GM18861 (cell line): Measurements from ENCODE around the gene F2R.
A peak's percentile ranks its signal among the peaks of the same experiment; 100 is the strongest.

ENCODE experiments used
- ATAC-seq: cut with Tn5 transposase; IDR thresholded peaks from one replicate; pipeline ENCODE4 v1.9.1; 2021; ENCODE audit not compliant: unreplicated experiment

Gene F2R

DNA sequence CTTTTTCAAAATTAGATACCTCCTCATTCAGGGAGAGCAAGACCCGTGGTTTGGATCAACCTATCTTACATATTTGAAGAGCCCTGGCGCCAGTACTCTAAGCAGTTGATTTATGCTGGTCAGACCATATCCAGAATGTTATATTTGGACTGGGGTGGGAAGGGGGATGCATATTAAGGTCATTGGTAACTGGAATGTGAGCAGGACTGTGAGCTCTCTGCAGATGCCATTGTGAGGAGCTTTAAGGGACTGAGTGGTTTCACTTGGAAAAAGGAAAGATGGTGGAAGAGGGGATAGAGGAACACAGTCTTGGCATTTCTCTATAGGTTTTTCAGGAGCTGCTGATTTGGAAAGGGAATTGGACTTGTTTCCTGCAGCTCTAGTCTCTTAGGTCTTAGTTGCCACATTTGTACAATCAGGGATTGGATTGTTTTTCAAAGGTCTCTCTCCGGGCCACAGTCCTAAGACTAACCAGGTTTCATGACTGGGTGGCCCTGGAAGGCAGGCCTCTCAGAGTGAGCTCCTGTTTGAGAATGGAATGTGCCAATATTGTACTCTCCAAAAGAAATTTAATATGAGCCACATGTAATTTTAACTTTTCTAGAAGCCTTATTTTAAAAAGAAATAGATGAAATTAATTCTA lies 25.8 kb upstream of the F2R start:
- ATAC-seq: no peak

DNA sequence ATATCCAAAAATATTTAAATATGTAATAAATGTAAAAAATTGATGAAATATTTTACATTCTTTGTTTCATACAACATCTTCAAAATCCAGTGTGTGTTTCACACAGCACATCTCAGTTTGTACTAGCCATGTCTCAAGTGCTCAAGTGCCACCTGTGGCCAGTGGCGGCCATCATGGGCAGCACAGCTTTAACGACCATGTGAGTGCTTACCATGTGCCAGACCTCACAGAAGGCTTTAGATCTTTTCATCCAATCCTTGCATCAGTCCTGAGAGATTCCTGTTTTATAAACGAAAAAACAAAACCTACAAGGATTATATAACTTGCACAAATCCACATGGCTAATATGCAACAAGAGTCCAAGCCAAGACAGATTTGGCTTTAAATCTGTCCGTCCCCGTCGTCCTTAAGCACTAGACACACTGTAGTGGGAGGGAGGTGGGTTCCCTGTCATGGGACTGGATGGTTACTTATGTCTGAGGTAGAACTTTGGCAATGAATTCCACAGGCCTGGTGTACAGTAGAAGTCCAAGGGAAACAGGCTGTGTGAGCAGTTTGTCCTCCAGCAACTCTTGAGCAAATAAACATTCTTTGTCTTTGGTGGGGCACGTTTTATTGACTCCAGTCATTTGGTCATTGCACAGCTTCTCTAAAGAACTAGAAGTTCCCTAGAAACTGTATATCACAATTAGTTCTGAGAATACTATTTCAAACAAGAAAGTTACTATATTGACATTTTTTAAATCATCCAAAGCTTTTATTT lies 25.0 kb upstream of the F2R start:
- ATAC-seq: no peak

DNA sequence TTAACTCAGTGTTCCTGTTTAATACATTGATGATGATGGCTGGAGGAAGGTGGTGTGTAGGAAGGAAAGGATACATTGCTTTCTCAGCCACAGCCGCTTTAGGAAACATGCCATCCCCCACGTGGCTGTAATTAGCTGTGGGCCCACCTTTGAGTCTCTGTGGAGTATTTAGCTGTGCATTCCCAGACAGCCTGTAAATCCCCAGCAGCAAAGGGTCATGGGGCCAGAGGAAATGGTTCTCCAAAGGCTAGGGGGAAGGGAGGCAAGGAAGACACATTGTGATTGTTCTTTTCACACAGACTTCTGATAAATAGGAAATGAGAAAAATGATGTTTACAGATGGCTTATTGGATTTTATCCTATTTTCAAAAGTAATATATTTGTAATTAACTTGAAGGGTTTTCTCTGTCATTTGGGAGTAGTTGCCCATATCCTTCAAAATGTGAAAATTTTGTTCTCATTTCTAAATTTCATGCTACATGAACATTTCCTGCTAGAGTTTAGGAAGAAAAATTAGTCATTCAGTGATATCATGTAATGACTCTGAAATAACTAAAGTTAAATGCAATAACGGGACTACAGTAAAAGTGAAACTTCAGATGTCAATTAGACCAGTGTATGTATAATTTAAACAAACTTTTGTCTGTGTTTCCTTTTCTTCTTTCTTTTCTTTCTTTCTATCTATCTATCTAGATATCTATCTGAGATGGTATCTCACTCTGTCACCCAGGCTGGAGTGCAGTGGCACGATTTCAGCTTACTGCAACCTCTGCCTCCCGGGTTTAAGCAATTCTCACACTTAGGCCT lies 24.3 kb upstream of the F2R start:
- peak; percentile 77 for ATAC-seq

DNA sequence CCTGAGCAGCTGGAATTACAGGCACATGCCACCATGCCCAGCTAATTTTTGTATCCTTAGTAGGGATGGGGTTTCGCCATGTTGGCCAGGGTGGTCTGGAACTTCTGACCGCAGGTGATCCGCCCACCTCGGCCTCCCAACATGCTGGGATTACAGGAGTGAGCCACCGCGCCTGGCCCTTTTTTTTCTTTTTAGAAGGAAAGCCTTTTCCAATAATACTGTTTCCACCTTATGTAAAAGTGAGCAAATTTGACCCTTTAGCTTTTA lies 23.7 kb upstream of the F2R start:
- ATAC-seq: no peak

DNA sequence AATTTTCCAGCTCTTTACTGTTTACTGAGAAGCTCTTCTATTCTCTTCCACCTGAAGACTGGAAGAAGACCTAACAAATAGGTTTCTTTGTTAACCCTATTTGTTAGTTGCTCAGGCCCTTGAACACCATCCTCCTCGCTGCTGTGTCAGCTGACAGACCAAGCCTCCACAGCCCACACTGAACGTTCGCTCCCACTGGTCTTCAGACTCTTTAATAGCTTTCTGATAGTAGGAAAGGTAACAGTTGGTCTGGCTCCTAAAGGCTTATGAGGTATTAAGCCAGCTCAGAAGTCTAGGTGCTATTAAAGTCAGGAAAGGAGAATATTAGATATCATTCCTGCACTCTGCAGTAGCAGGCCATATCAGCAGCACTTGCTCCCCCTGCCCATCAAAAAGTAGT lies 23.3 kb upstream of the F2R start:
- ATAC-seq: no peak

DNA sequence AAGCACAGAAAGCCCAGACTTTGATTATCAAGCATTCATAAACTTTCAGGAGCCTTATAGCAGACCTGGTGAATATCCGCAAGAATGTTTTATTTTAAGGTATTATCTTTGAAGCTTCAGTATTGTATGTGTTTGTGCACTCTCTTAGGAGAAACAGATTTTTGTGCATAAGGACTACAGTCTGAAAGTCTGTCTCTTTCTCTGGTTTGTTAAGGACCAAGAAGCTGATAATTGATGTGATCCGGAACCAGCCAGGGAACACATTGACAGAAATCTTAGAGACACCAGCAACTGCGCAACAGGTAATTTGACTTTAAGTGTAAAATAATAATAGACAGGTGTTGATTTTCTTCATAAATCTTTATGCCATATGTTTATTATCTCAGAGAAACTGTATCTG lies 22.8 kb upstream of the F2R start:
- ATAC-seq: no peak

DNA sequence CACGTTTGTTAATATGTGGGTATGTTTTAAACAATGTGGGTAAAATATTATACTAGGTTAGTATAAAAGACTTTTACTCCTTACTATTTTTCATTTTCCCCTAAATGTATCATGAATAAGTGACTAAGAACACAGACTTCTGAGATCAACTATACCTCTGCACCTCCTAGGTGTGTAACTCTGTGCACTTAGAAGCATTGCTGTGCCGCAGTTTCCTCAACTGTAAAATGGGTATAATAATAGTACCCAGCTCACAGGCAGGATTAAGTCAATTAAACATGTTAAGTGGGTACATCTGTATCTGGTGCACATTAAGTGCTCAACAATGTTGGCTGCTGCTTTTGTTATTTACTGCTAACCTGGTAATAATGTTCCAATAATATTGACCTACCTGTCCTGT lies 21.6 kb upstream of the F2R start:
- ATAC-seq: no peak

DNA sequence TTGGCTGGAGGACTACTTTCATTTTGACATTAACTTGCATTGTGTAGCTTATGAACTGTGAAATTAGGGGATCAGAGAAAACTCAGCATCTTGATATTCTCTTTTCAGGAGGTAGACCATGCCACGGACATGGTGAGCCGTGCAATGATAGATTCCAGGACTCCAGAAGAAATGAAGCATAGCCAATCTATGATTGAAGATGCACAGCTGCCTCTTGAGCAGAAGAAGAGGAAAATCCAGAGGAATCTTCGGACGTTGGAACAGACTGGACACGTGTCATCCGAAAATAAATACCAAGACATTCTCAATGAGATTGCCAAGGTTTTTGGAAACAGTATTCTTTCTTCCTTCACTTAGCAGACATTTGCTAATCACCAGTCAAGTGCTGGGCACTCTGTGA lies 20.6 kb upstream of the F2R start:
- ATAC-seq: no peak

DNA sequence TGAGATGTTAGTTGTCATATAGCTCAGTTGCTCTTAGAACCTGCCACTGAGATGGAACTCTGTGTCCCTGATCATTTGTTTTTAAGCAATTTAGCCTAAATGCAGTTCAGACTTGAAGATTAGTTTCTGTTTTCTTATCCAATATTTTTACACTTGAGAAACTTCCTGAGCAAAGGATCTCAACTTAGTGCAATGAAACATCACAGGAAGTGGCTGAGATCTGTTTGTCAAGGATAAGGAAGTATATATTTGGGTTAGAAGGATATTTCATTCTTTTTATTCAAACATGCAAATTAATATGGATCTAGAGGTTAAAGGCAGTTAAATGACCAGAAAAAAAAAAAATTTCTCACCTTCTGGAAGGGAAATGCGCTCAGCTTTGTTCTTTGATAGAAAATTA lies 19.7 kb upstream of the F2R start:
- ATAC-seq: no peak

DNA sequence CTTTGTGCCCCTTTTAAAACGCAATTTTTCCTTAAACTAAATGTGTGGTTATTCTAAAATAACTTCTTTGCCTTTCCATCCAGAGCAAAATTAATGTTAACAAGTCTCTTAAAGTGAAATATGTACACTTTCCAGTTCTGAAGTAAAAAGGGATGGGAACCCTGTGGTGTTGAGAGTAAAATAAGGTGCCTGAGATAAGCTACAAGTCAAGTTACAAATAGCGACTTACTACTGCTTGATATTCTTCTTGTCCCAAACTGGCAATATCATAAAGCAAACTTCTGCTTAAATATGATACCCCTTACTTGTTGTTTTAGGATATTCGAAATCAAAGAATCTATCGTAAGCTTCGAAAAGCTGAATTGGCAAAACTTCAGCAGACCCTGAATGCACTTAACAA lies 18.3 kb upstream of the F2R start:
- ATAC-seq: no peak

DNA sequence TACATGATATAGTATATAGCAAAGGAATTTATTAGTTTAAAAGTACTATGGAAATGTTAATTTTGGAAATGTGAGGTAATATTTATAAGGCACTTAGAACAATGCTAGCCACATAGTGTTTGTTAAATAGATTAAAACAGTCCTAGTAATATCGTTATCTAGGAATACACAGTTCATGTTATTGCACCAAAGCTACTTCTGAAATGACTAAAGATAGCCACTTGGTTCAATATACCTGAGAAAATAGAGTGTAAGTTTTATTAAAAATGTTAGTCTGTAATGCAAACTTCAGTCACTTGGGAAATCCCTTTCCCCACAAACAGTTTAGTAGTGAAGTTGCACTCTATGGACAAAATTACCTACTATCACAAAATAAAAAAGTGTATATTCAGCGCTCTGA lies 15.4 kb upstream of the F2R start:
- ATAC-seq: no peak

DNA sequence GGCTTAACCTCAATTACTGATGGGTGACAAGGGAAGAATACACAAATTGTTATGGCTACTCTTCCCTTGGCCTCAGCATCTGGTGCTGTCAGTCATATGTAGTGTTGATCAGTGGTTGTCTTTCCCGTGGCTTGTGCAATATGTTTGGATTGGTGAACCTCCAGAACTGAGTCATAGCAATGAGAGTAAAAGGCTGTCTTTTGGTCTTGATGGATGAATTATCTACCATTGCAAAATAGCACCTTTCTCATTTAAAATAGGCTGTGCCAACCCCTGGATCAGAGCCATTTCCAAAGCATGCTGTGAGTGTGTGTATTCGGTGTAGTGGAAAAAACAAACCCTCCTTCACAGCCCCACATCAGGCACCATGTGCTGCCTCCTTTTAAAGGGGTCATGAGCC lies 14.6 kb upstream of the F2R start:
- no peak for ATAC-seq

DNA sequence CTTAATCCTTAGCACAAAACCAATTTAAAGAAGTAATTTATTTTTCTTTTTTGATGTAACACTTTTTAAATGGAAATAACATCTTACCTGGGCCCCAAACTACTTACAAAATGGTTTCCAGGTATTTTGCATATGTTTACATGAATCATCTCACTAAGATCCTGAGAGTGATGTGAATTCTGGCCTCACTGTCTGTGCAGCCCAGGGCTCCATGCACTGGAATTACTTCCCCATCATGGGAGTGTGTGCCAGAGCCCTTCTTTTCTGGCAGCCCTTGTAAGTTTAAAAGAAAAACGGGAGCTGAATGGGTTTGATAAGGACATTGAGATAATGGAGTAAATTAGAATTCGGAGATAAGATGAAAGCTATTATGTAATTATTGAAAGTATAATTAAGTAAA lies 12.2 kb upstream of the F2R start:
- ATAC-seq: no peak

DNA sequence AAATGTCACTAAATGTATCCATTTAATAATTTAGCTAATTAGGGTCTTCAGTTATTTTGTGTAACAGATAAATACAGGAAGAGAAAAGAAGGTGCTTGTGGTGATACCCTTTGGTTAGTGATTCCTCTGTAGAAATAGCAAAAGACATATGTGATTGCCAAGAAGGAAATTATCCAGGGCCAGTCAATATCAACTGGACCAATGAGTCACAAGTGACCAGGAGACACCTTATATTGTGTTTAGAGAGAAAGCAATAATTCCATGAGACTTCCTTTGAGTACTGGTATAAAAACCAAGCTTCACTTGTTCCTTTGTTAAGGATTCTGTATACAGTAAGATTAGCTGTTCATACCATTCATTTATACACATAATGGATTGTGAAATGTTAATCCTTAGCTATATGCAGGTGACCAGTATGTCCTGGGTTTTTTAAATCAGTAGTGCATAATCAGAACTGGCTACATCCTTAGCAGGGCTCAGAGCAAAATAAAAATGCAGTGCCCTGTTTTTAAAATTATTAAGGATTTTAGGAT lies 11.7 kb upstream of the F2R start:
- ATAC-seq: no peak

DNA sequence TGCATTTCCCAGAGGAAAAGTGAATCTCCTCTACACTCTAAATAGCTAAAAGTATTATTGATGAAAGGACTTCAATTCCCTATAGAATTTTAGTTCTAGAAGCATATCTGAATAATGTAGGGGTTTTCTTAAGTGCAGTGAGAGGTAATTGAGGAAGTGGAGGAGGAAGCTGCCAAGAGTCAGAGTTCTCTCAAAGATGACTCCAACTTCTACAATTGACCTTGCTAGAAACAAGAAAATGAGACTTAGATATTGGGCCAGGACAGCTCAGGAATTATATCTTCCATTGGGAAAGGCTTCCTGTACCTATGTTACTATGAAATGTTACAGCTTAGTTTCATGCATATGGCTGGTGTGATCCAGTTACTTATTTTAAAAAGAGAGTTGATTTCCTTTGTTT lies 10.4 kb upstream of the F2R start:
- ATAC-seq: no peak

DNA sequence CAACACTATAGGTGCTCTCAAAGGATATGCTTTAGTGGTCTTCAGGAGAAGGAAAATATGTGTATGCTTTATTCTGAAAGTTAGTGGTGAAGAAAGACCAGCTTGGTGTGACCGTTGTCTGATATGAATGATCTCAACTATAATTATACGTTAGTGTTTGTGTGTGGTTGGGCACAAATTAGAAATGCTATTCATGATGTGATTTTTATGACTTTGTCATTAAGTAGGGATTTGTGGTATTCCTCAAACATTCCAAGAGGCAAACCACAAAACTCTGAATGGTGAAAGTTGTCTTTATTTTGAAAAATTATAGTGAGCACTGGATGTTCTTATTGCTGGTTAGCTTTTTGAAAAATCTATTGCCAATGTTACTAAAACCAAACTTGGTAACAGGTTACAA lies 6.2 kb upstream of the F2R start:
- ATAC-seq: no peak

DNA sequence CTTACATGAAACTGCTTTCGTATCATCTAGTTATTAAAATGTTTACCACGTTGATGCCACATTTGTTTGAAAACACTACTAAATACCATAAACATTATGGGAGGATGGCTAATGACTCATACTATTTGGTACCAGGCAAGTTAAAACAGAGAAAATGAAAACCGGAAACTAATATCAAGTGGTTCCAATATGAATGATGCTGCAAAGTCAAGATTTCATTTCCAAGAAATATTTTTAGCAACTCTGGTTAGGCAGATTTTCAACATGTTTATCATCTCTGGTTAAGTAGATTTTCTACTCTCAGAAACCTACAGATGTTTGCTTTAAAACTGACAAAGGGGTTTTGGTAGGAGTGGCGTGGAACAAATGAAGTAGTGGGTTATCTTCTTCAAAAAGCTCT lies 4.9 kb upstream of the F2R start:
- no peak for ATAC-seq

DNA sequence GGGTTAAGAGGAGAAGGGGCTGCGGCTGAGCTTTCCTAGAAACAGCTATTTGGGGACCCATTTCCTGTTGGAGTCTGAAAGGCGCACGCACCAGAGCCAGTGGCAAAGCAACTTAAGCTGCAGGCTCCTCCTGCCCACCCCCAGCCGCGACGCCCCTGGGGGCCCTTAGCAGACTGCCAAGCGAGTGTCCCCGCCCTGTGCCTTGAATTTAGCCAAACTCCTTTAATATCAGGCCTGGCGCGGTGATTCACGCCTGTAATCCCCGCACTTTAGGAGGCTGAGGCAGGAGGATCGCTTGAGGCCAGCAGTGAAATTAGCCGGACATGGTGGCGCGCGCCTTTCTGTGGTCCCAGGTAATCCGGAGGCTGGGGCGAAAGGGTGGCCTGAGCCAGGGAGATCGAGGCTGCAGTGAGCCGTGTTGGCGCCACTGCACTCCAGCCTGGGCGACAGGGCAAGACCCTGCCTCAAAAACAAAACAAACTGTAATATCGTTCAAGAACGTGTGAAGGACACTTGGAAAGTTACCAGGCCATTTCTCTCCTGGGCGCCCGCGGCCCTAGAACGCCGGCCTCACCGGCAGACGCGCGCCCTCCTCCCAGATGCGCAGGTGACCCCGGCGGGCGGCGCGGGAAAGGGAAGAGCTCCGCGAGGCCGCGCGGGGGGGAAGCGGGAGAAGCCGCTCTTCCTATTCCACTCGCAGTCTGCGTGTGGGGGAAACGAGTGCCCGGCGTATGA lies 1.0 kb upstream of the F2R start:
- peak; percentile 3 for ATAC-seq

DNA sequence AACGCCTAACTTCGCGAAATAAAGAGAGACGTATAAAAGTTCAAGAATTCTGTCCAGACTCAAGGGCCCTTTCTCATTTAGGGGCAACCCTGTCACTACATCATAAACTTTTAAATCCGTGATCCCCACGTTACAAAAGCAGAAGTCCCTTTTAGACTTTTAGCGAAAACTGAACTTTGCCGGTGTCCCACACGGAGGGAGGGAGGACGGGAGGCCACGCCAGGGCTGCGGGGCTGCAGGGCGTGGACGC lies 515 bp upstream of the F2R start:
- ATAC-seq: peak; percentile 12

DNA sequence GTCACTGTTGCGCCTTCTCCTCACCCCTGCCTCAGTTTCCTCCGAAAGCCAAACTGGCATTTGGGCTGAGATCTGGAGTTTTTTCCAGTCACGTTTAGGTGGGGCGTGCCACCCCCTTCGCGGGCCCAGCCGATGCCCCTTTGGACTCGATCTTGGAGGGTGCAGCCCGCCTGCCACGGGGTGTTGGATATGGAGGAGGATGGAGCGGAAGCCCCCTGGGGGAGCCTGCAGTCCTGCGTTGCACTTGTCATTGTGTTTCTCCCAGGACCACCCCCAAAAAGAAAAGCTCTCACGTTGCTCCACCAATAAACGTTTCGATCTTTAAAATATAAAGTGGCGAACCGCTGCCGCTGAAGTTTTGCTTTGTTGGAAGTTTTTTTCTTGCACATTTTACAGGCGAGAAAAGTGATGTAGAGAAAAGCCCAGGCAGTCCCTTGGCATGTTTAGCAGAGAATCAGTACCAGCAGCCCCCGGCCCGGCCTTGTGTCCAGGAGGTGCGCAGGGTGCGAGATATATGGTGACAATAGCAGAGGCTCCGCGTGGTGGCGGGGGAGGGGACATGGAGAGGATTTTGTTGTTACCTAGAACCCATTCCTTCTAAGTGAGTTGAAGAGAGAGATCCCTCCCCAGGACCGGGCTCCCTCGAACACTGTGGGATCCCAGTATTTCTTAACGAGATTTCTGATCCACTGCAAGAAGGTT lies 681 bp downstream of the F2R start:
- no peak for ATAC-seq
